WERI-Rb-1 (cell line): Measurements from ENCODE around the gene APBA3.
A peak's percentile ranks its signal among the peaks of the same experiment; 100 is the strongest.

Source experiments
- DNase-seq: peaks from one replicate; pipeline ENCODE4 v3.0.0-alpha.2; 2020
- H3K27ac ChIP-seq: fragments of 250-450 bp; sonication (Bioruptor Pico); 2 replicates; pipeline ENCODE4 v1.5.1; 2020; ENCODE audit warnings: mild to moderate bottlenecking, moderate library complexity
- H3K27me3 ChIP-seq: fragments of 250-450 bp; sonication (Bioruptor Pico); 2 replicates; pipeline ENCODE4 v1.5.1; 2021; ENCODE audit warnings: mild to moderate bottlenecking, low read depth, moderate library complexity; ENCODE audit not compliant: insufficient read depth, severe bottlenecking
- H3K36me3 ChIP-seq: fragments of 250-450 bp; sonication (Bioruptor Pico); 2 replicates; pipeline ENCODE4 v1.5.1; 2020; ENCODE audit warnings: mild to moderate bottlenecking, moderate library complexity
- H3K4me3 ChIP-seq: 2 replicates; pipeline ENCODE4 v1.5.1; 2011; ENCODE audit warnings: low read depth, mild to moderate bottlenecking, control low read depth, low read length
- H3K9me3 ChIP-seq: fragments of 250-450 bp; sonication (Bioruptor Pico); 2 replicates; pipeline ENCODE4 v1.5.1; 2021; ENCODE audit warnings: mild to moderate bottlenecking, moderate library complexity; ENCODE audit not compliant: severe bottlenecking
- TF ChIP-seq, protein P1 (sequence below): IDR thresholded peaks from 2 replicates; pipeline ENCODE4 v1.5.1; 2011; ENCODE audit warnings: low read depth, mild to moderate bottlenecking, control low read depth, inconsistent platforms, low read length

Gene APBA3

GRCh38 chr19:3721131-3721886 lies 40.2 kb downstream of the APBA3 start:
- Histone ChIP-seq H3K27ac (peak overlapping the region; percentile 47), H3K9me3 (no peaks in the 10 kb centered on the region), H3K27me3 (no peaks in the 10 kb centered on the region), H3K4me3 (peak overlapping the region; percentile 74), H3K36me3 (peaks cover 3% of the 10 kb centered on the region)
- TF ChIP-seq, protein P1, sequence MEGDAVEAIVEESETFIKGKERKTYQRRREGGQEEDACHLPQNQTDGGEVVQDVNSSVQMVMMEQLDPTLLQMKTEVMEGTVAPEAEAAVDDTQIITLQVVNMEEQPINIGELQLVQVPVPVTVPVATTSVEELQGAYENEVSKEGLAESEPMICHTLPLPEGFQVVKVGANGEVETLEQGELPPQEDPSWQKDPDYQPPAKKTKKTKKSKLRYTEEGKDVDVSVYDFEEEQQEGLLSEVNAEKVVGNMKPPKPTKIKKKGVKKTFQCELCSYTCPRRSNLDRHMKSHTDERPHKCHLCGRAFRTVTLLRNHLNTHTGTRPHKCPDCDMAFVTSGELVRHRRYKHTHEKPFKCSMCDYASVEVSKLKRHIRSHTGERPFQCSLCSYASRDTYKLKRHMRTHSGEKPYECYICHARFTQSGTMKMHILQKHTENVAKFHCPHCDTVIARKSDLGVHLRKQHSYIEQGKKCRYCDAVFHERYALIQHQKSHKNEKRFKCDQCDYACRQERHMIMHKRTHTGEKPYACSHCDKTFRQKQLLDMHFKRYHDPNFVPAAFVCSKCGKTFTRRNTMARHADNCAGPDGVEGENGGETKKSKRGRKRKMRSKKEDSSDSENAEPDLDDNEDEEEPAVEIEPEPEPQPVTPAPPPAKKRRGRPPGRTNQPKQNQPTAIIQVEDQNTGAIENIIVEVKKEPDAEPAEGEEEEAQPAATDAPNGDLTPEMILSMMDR: no peak
- peak; percentile 97 for DNase-seq

- Histone ChIP-seq H3K27ac (no peak overlapping the region), H3K36me3 (peaks cover 3% of the 10 kb centered on the region), H3K9me3 (no peaks in the 10 kb centered on the region), H3K27me3 (no peaks in the 10 kb centered on the region), H3K4me3 (no peak overlapping the region)
- TF ChIP-seq, protein P1: no peak
- no peak for DNase-seq
Observed at GRCh38 chr19:3720349-3720917, 41.1 kb downstream of the APBA3 start.

- TF ChIP-seq, protein P1: no peak
- DNase-seq: no peak
- no peaks in the 10 kb centered on the region for H3K27me3 ChIP-seq
- no peaks in the 10 kb centered on the region for H3K9me3 ChIP-seq
- no peak overlapping the region for H3K4me3 ChIP-seq
- H3K27ac ChIP-seq: no peak overlapping the region
- H3K36me3 ChIP-seq: no peaks in the 10 kb centered on the region
Observed at GRCh38 chr19:3719868-3720267, 41.6 kb downstream of the APBA3 start.

GRCh38 chr19:3716147-3716668 lies 45.3 kb downstream of the APBA3 start:
- H3K4me3 ChIP-seq: no peak overlapping the region
- no peaks in the 10 kb centered on the region for H3K27me3 ChIP-seq
- TF ChIP-seq, protein P1: no peak
- DNase-seq: no peak
- no peaks in the 10 kb centered on the region for H3K9me3 ChIP-seq
- H3K27ac ChIP-seq: no peak overlapping the region
- H3K36me3 ChIP-seq: no peaks in the 10 kb centered on the region

DNA sequence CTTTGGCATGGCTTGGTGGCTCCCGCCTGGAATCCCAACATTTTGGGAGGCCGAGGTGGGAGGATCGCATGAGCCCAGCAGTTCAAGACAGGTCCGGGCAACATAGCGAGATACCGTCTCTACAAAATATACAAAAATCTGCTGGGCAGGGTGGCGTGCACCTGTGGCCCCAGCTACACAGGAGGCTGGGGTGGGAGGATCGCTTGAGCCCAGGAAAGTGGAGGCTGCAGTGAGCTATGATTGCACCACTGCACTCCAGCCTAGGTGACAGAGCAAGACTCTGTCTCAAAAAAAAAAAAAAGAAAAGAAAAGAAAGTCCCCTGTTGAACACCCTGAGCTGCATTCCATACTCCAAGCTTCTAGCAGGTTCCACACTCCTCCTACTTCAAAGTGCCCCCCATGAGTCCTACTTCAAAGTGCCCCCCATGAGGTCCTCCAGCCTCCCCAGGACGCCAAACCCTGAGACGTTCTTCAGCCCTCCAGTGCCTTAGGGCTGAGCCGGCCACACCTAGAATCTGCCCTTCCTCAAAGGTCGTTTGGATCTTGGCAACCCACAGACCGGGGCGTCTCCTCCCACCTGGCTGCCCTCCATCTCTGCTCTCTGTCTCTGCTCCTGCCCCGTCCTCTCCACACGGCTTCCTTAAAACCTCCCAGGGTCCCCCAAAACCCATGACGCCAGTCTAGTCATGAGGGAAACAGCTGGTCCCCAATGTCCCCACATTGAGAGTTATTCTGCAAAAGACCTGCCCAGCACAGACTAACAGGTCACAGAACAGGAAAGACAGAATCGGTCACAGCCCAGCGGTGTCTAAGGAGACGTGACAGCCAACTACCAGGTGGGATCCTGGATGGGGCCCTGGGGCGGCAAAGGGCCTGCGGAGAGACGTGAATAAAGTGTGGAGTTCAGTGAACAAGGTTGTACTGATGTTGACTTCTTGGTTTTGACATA lies 48.6 kb downstream of the APBA3 start:
- no peak for DNase-seq
- Histone ChIP-seq H3K27me3 (no peaks in the 10 kb centered on the region), H3K4me3 (no peak overlapping the region), H3K9me3 (no peaks in the 10 kb centered on the region), H3K36me3 (no peaks in the 10 kb centered on the region), H3K27ac (no peak overlapping the region)
- TF ChIP-seq, protein P1: no peak
